Measurements from ENCODE around the gene TMIGD1.
A peak's percentile ranks its signal among the peaks of the same experiment; 100 is the strongest.

The TMIGD1 gene, protein sequence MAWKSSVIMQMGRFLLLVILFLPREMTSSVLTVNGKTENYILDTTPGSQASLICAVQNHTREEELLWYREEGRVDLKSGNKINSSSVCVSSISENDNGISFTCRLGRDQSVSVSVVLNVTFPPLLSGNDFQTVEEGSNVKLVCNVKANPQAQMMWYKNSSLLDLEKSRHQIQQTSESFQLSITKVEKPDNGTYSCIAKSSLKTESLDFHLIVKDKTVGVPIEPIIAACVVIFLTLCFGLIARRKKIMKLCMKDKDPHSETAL

GRCh38 chr17:30333503-30334360 is at the start of gene TMIGD1:
TMIGD1 (minus strand) TSS chr17:30334057; CDS start chr17:30332133, 1,924 bp downstream.
- DNase-seq = no peak

DNA sequence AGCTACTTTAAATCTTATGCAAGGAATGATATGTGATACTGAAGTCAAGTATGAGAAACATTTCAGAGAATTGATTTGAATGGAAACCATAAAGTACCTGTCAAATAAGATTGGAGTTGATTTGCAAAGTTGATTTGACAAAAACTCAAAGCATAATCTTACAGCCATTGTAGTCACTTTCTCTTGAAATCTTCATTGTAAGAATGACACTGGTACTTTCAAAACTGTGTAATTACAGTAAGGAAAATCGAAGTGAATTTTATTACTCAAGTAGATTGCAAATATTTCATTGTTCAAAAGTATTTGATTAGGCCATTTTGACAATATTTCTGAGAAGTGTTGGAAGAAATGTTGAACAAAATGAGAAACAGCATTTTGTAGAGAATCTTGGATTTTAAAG is 48.5 kb upstream of the TMIGD1 start:
- DNase-seq = no peak

DNA sequence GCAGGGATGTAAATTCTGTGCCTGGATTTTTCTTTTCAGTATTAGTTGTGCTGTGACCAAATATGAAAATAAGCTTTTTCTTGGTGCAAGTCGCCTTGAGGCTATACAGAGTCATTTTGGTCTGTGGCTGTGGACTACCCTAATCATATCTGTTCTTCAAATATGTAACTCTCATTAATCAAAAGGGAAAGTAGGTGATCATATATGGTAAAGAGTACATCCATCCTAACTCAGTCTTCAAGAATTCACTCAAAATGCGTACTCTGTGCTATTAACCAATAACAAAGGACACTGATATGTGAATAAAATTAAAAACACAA is 47.4 kb upstream of the TMIGD1 start:
- no peak for DNase-seq

DNA sequence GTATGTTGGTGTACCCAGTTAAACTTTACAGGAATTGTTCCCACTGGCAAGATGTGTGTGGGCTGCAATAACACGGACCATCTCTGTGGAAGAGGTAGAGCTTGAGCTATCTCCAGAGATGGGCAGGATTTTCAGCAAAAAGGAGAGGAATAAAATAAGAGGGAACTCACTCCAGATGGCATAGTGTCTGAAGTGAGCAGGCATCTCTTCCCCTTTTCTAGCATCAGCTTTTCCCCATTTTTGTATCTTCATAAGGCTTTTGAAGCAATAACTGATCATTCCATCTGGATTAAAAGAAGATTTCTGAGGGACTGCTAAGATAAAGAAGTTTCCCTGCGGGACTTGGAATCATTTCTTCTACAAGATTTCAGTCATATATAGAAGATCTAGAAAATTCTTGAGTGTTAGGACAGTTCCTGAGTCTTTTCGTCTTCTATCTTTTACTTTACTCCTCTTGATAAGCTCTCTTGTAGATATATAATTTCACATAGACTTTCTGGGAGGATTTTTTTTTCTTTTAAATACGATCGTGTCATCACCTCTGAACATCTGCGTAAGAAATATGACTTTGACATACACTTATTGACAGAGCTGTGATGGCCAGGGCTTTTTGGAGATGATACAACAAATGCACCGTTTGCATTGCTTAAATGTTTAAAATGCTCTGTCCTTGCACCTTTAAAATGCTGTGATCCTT is 46.9 kb upstream of the TMIGD1 start:
- no peak for DNase-seq

- no peak for DNase-seq
These were observed 46.1 kb upstream of the TMIGD1 start for GRCh38 chr17:30379903-30380381.

DNA sequence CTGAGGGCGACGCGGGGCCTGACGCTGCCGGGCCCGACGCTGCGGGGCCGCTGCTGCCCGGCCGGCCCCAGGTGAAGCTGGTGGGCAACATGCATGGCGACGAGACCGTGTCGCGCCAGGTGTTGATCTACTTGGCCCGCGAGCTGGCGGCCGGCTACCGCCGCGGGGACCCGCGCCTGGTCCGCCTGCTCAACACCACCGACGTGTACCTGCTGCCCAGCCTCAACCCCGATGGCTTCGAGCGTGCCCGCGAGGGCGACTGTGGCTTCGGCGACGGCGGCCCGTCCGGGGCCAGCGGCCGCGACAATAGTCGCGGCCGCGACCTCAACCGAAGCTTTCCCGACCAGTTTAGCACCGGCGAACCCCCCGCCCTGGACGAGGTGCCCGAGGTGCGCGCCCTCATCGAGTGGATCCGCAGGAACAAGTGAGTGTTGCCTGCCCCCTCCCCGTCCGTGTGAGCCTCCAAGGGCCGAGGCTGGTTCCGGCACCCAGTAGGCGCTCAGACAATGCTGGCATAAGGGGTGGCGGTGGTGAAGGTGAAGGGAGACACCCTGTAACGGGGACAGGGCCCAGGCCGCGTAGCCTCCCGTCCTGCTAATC is 45.5 kb upstream of the TMIGD1 start:
- DNase-seq = peak; percentile 16

DNA sequence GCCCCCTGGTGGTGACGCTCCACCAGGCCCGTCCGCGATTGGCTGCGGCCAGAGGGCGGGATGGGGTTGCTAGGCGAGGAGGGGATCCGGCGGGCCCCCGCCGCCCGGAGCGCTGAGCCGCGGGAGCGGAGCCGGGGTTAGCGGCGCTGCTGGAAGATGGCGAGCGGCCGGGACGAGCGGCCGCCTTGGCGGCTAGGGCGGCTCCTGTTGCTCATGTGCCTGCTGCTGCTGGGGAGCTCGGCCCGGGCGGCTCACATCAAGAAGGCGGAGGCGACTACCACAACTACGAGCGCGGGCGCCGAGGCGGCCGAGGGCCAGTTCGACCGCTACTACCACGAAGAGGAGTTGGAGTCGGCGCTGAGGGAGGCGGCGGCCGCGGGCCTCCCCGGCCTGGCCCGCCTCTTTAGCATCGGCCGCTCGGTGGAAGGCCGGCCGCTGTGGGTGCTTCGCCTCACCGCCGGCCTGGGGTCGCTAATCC is 45.0 kb upstream of the TMIGD1 start, which contains the start of gene CPD:
Gene CPD, plus strand, starts transcription at position 103 of the 478 bp plus-strand sequence. Its CDS starts 54 bp downstream, at position 157.
- peak; percentile 96 for DNase-seq

- DNase-seq = peak; percentile 50
These were observed 44.5 kb upstream of the TMIGD1 start for GRCh38 chr17:30378241-30378824.

DNA sequence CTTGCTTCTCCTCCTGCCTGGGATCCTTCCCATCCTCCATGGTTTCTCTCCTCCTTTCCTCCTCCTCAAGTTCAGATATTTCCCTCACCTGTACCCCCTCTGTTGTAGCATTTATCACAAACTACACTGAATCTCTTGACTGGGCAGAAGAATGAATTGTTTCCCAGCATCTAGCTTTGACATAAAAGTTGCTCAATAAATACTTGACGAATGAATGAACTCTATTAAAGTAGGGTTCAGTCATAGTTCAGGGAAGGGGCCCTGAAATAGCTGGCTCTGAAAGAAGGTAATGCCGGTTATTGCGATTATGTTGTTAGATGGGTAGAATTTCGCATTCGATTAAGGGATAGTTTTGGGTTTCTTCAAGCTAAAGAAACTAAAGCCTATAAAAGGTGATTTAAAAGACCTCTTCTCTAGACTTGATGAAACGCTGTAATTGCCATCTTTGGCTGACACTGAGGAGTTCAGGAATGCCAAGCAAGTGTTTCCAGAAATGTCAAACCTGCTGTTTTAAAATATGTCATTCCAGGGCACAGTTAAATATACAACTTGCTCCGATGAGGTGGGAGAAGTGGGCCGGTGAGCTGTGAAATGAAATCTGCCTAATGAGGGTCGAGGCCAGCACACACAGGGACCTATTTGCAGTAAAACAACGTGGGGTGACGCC is 43.9 kb upstream of the TMIGD1 start:
- DNase-seq = no peak

DNA sequence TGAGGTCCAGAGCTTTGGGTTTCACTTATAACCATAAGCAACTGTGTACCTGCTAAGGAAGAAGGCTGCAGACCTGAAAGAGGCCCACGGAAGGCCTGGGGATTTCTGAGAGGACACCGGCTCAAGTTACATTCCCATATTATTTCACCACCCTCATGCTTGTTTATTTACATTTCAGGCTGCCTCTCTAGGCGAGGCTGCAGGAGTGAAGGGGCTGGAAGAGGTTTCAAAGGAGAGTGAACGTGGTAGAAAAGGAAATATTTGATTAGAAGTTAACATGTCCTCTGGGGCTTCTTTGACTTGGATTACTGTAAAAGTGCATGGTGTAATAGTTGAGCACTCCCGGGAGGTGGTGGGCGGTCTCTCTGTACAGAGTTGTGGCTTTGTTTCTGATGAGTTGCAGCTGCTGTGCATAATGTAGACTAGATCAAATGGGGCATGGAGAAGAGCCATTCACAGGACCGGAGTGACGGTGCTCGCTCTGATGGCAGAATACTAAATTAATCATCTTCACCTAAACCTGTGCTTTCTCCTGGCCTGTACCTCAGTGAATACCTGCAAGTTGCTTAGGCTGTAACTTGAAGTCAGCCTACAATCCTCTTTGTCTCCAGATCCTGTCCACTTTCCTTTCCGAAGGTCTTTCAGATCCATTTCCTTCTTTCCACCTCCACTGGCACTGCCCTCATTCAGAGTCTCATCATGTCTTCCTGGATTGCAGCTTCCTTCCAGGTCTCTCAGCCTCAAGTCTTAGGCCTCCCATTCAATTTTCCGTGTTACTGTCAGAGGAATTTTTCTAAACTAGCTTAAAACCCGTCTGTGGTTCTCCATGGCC is 43.0 kb upstream of the TMIGD1 start:
- DNase-seq = peak; percentile 38

DNA sequence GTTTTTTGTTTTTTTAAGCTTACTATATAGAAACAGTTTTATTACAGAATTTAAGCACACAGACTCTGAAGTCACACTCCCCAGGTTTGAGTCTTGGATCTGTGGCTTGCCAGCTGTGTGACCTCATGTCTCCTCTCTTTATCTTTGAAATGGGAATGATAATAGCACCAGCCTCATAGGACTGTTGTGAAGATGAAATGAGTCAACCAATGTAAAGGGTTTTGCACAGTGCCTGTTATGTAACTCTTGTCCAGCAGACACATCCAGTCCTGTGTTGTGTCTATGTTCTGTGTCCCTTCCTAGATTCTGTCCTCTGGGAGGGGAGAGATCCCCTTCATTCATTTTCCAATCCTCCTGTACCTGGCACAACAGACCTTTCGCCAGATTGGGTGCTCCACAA is 41.8 kb upstream of the TMIGD1 start:
- no peak for DNase-seq

GRCh38 chr17:30372755-30373154 is 38.9 kb upstream of the TMIGD1 start:
- DNase-seq = no peak

- DNase-seq = no peak
These were observed 36.1 kb upstream of the TMIGD1 start for GRCh38 chr17:30369995-30370394.

DNA sequence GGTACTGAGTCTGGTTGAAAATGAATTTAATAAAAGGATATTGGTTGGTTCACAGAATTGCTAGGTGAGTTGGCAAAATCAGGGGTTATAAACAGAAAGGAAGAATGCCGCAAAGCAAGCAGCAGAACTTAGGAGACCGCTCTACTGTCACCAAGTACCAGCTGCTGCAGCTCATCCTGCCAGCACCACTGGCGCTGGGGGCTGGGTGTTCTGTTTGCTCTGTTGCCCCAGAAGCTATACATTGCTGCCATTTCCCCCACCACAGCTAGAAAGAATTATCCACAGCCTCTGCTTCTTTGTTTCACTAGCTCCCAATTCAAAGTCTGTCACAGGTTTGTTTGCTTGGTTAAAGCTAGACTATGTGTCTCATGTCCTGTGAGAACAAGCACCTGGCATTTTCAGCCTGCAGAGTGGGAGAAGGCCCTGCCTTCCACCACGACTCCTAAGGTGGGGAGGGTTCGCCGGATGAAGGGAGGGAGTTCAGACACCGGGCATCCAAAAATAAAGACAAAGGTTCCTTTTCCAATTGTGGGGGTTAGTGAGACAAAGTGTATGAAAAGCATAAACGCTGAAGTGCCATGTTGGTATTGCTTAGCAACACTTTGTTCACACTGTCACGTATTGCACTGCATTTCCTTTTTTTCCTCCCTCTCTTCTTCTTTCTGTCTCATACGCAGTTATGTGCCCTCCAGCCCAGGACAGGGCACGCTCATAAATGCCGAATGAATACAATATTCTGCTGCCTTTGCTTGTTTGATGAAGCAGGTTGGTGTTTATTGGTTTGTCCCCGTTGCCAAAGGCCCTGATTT is 35.3 kb upstream of the TMIGD1 start:
- no peak for DNase-seq

- DNase-seq = no peak
These were observed 32.7 kb upstream of the TMIGD1 start for GRCh38 chr17:30366536-30366935.

GRCh38 chr17:30363715-30364202 is 29.9 kb upstream of the TMIGD1 start:
- peak; percentile 61 for DNase-seq

DNA sequence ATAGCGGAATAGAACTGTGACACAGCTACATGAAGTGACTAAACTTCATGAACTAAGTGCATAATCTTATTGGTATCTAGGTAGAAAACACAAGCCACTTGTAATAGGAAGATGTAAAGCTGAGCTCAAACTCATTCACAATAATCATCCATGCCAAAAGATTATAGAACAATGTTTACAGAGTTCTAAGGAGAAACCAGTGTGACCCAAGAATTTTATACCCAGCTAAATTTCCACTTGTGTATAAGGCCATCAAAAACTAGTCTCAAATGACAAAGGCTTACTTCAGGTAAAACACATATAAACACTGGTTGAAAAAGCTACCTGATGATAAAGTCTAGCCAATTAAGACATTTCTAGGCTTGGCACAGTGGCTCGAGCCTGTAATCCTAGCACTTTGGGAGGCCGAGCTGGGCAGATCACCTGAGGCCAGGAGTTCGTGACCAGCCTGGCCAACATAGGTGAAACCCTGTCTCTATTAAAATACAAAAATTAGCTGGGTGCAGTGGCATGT is 28.0 kb upstream of the TMIGD1 start:
- DNase-seq = no peak

- no peak for DNase-seq
These were observed 26.4 kb upstream of the TMIGD1 start for GRCh38 chr17:30360086-30360808.

All from stimulated activated CD4-positive, alpha-beta T cell treated with anti-CD3 and anti-CD28 coated beads, Interleukin-12 subunit alpha, Interleukin-12 subunit beta, amount 100 ng/mL, for 4 hours (primary cell).